Measurements from ENCODE around the gene SRPK2.

DNA sequence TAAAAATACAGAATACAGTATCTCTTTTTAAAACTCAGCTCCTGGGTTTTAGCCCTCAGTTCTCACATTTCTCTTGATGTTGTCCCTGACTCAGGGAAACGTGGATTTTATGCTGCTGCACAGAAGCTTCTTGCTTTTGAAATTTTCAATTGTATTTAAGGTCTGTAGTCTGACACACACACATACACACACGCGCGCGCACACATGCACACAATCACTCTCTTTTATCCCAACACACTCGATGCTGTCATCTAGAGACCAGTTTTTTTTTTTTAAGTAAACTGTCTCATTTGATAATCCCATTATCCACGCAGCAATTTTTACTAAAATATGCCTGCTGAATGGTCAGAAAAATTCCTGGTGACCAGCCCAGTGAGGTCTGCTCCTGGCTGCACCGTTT lies 266.1 kb downstream of the SRPK2 start:
- TF ChIP-seq EZH2 (IDR thresholded peaks at IDR 0.05; ENCODE audit: low read length, unreplicated experiment) (no peak), EZH2phosphoT487 (IDR thresholded peaks at IDR 0.05; ENCODE audit: borderline replicate concordance, low read length) (no peak)
- TF ChIP-seq, protein P1, sequence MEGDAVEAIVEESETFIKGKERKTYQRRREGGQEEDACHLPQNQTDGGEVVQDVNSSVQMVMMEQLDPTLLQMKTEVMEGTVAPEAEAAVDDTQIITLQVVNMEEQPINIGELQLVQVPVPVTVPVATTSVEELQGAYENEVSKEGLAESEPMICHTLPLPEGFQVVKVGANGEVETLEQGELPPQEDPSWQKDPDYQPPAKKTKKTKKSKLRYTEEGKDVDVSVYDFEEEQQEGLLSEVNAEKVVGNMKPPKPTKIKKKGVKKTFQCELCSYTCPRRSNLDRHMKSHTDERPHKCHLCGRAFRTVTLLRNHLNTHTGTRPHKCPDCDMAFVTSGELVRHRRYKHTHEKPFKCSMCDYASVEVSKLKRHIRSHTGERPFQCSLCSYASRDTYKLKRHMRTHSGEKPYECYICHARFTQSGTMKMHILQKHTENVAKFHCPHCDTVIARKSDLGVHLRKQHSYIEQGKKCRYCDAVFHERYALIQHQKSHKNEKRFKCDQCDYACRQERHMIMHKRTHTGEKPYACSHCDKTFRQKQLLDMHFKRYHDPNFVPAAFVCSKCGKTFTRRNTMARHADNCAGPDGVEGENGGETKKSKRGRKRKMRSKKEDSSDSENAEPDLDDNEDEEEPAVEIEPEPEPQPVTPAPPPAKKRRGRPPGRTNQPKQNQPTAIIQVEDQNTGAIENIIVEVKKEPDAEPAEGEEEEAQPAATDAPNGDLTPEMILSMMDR (conservative IDR thresholded peaks at IDR 0.05; ENCODE audit: low read depth, low read length) = no peak

All from PC-3 (cell line).